BLaER1 treated with 17β-estradiol and CSF1 and Interleukin-3, amounts not matched to agents 10 nM and 100 nM (cell line): ENCODE results near the gene EXOC6B.

Source experiments
- H3K27ac ChIP-seq, 11 experiments: shearing (Covaris generic); formaldehyde crosslinking; 2 replicates each; pipeline ENCODE4 v1.8.1; 2022
- H3K27me3 ChIP-seq, 11 experiments: shearing (Covaris generic); formaldehyde crosslinking; 2 replicates each; pipeline ENCODE4 v1.8.1; 2022
- H3K36me3 ChIP-seq, 11 experiments: shearing (Covaris generic); formaldehyde crosslinking; 2 replicates each; pipeline ENCODE4 v1.8.1; 2022
- H3K4me1 ChIP-seq, 10 experiments: shearing (Covaris generic); formaldehyde crosslinking; 2 replicates each; pipeline ENCODE4 v1.8.1; 2022
- H3K4me2 ChIP-seq, 11 experiments: shearing (Covaris generic); formaldehyde crosslinking; 2 replicates each; pipeline ENCODE4 v1.8.1; 2022
- H3K4me3 ChIP-seq, 10 experiments: shearing (Covaris generic); formaldehyde crosslinking; 2 replicates each; pipeline ENCODE4 v1.8.1; 2022
- H3K9ac ChIP-seq, 11 experiments: shearing (Covaris generic); formaldehyde crosslinking; 2 replicates each; pipeline ENCODE4 v1.8.1; 2022
- H3K9me3 ChIP-seq, 11 experiments: shearing (Covaris generic); formaldehyde crosslinking; replicated peaks in 1 of 11; 2 replicates each; pipeline ENCODE4 v1.8.1; 2022
- H4K20me1 ChIP-seq, 11 experiments: shearing (Covaris generic); formaldehyde crosslinking; 2 replicates each; pipeline ENCODE4 v1.8.1; 2022
- Cebpa-rat ChIP-seq, 11 experiments: shearing (Covaris generic); IDR thresholded peaks; 2 replicates each; pipeline ENCODE4 v1.8.1; 2022

The EXOC6B gene

DNA sequence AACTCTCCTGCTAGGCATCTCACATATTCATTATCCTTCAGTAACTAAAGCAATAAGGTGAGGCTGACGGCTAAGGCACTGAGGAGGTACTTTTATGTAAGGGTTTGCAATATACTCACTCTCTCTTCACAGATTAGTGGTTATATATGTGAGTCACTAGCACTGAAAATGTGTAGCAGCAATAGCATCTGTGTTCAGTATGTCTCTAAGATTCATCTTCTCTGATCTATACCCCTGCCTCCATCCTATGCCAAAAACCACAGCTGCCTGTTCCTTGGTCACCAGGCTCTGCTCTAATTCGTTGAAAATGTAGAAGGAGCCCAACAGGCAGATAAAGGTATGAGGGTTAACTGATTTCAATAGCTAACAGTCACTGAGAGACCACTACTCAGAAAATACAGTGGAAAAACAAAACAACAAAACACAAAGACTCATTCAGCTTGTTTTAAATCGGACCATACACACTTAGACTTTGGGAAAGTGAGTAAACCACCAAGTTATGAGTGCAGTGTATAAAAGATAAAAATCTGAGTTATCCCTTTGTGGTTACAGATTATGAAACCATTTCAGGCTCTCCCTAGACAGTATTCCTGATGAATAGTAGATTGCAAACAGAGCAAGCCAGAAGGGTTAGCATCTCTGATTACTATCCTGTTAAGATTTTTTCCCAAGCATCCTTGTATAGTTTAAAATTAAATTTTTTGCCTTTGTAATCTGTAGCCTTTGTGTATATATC lies 602.8 kb downstream of the EXOC6B start:
- Histone ChIP-seq H4K20me1 (no peaks in the 10 kb centered on the region), H3K4me2 (no peak overlapping the region), H3K9me3 (no peaks in the 10 kb centered on the region), H3K4me3 (no peak overlapping the region), H3K27ac (no peak overlapping the region), H3K36me3 (no peaks in the 10 kb centered on the region), H3K27me3 (no peaks in the 10 kb centered on the region), H3K9ac (no peak overlapping the region), H3K4me1 (0 out of 20 replicates have a peak, but pooled peaks cover 0 to 3% (median 0%) of the 10 kb centered on the region in 10 experiments)
- TF ChIP-seq Cebpa-rat (IDR thresholded peaks at IDR 0.05) = no peak

- no peak overlapping the region for H3K4me3 ChIP-seq
- no peak for TF ChIP-seq Cebpa-rat (IDR thresholded peaks at IDR 0.05)
- 0 out of 20 replicates have a peak, but pooled peaks cover 0 to 3% (median 0%) of the 10 kb centered on the region in 10 experiments for H3K4me1 ChIP-seq
- no peaks in the 10 kb centered on the region for H4K20me1 ChIP-seq
- H3K27me3 ChIP-seq = no peaks in the 10 kb centered on the region
- H3K9me3 ChIP-seq = no peaks in the 10 kb centered on the region
- H3K9ac ChIP-seq = no peak overlapping the region
- H3K27ac ChIP-seq = no peak overlapping the region
- H3K4me2 ChIP-seq = no peak overlapping the region
- H3K36me3 ChIP-seq = no peaks in the 10 kb centered on the region
Observed at GRCh38 chr2:72220170-72220569, 605.7 kb downstream of the EXOC6B start.

DNA sequence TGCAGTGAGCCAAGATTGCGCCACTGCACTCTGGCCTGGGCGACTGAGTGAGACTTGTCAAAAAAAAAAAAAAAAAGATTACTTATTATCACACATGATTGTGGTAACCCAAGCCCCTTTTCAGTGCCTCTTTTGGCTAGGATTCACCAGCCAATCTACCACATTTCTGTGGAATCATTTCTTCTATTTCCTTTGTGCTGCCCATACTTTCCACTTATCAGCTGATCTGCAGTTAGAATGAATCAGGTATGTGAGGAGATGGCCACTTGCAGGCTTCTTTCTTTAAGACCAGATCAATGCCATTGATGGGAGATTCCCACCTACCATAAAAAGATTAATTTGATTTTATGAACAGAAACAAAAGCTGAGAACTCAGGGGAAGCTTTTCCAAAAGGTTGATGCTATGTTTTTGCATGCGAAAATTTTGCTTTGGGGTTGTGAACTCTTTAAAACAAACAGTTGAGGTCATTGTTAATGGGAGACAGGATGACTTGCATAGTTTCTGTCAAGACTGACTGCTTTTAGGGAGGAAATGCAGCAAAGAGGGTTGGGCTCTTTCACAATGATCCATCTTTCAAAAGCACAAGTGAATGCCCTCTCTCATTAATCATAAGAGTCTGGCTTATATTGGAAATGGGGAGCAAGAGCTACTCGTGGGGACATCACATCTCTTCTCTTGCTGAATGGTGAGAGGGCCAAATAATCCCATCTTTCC lies 611.2 kb downstream of the EXOC6B start:
- Histone ChIP-seq H3K4me1 (0 out of 20 replicates have a peak, but pooled peaks cover 0 to 3% (median 0%) of the 10 kb centered on the region in 10 experiments), H3K4me3 (no peak overlapping the region), H3K27ac (no peak overlapping the region), H3K4me2 (no peak overlapping the region), H3K9ac (no peak overlapping the region), H3K27me3 (no peaks in the 10 kb centered on the region), H3K36me3 (no peaks in the 10 kb centered on the region), H3K9me3 (no peaks in the 10 kb centered on the region), H4K20me1 (no peaks in the 10 kb centered on the region)
- TF ChIP-seq Cebpa-rat (IDR thresholded peaks at IDR 0.05) = no peak

- H3K4me2 ChIP-seq = no peak overlapping the region
- no peaks in the 10 kb centered on the region for H4K20me1 ChIP-seq
- no peaks in the 10 kb centered on the region for H3K27me3 ChIP-seq
- H3K4me3 ChIP-seq = no peak overlapping the region
- H3K27ac ChIP-seq = no peak overlapping the region
- TF ChIP-seq Cebpa-rat (IDR thresholded peaks at IDR 0.05) = no peak
- H3K9me3 ChIP-seq = no peaks in the 10 kb centered on the region
- H3K9ac ChIP-seq = no peak overlapping the region
- no peaks in the 10 kb centered on the region for H3K36me3 ChIP-seq
- H3K4me1 ChIP-seq = no peaks in the 10 kb centered on the region
Observed at GRCh38 chr2:72212486-72212855, 613.4 kb downstream of the EXOC6B start.

- no peak for TF ChIP-seq Cebpa-rat (IDR thresholded peaks at IDR 0.05)
- H3K9ac ChIP-seq = no peak overlapping the region
- no peaks in the 10 kb centered on the region for H3K36me3 ChIP-seq
Observed at GRCh38 chr2:72211777-72212485, 613.9 kb downstream of the EXOC6B start.

DNA sequence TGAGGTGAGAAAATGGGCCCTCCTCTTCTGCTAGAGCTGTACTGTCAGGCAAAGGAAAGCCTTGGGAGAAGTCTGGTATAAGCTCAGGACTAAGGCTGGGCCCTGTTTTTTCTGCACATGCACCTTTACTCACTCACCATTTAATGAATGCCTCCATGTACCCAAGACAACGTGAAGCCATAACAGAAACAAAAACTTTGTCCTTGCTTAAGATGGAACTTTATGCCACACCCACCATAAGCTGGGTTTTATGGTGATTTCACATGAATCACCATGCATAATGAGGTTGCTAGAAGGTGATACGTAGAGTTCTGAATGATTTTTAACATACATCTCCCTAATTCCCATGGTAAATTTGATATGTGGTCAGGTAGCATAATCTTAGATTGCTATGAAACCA lies 614.5 kb downstream of the EXOC6B start:
- Histone ChIP-seq H3K9me3 (no peaks in the 10 kb centered on the region), H3K4me2 (no peak overlapping the region), H3K4me3 (no peak overlapping the region), H4K20me1 (no peaks in the 10 kb centered on the region), H3K9ac (no peak overlapping the region), H3K27me3 (no peaks in the 10 kb centered on the region), H3K27ac (no peak overlapping the region), H3K4me1 (no peaks in the 10 kb centered on the region), H3K36me3 (no peaks in the 10 kb centered on the region)
- TF ChIP-seq Cebpa-rat (IDR thresholded peaks at IDR 0.05) = no peak

More at GRCh38 chr2:72211777-72212485, 613.9 kb downstream of the EXOC6B start:
- H3K27ac ChIP-seq = no peak overlapping the region
- H3K4me2 ChIP-seq = no peak overlapping the region
- H3K4me3 ChIP-seq = no peak overlapping the region
- H3K27me3 ChIP-seq = no peaks in the 10 kb centered on the region
- H3K4me1 ChIP-seq = no peaks in the 10 kb centered on the region
- H3K9me3 ChIP-seq = no peaks in the 10 kb centered on the region
- H4K20me1 ChIP-seq = no peaks in the 10 kb centered on the region

- no peak for TF ChIP-seq Cebpa-rat (IDR thresholded peaks at IDR 0.05)
- no peaks in the 10 kb centered on the region for H3K27me3 ChIP-seq
- peaks cover 0 to 4% (median 0%) of the 10 kb centered on the region in 10 experiments; a peak in 1 of 20 replicates for H3K4me1 ChIP-seq
- no peak overlapping the region for H3K27ac ChIP-seq
- no peak overlapping the region for H3K4me2 ChIP-seq
- no peaks in the 10 kb centered on the region for H3K9me3 ChIP-seq
- H3K36me3 ChIP-seq = no peaks in the 10 kb centered on the region
- no peak overlapping the region for H3K4me3 ChIP-seq
- no peaks in the 10 kb centered on the region for H4K20me1 ChIP-seq
- H3K9ac ChIP-seq = no peak overlapping the region
Observed at GRCh38 chr2:72210470-72210869, 615.4 kb downstream of the EXOC6B start.

DNA sequence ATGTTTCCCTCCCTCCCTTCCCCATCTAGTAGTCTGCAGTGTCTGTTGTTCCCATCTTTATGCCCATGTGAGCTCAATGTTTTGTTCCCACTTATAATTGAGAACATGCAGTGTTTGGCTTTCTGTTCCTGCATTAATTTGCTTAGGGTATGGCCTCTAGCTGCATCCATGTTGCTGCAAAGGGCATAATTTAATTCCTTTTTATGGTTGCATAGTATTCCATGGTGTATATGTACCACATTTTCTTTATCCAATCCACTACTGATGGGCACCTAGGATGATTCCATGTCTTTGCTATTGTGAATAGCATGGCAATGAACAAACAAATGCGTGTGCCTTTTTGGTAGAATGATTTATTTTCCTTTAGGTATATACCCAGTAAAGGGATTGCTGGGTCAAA lies 617.6 kb downstream of the EXOC6B start:
- Histone ChIP-seq H3K4me3 (no peak overlapping the region), H3K27ac (no peak overlapping the region), H3K9me3 (no peaks in the 10 kb centered on the region), H3K9ac (no peak overlapping the region), H3K36me3 (no peaks in the 10 kb centered on the region), H3K4me2 (no peak overlapping the region), H3K27me3 (no peaks in the 10 kb centered on the region), H4K20me1 (no peaks in the 10 kb centered on the region), H3K4me1 (peaks cover 0 to 14% (median 0%) of the 10 kb centered on the region in 10 experiments; a peak in 1 of 20 replicates)
- TF ChIP-seq Cebpa-rat (IDR thresholded peaks at IDR 0.05) = no peak

DNA sequence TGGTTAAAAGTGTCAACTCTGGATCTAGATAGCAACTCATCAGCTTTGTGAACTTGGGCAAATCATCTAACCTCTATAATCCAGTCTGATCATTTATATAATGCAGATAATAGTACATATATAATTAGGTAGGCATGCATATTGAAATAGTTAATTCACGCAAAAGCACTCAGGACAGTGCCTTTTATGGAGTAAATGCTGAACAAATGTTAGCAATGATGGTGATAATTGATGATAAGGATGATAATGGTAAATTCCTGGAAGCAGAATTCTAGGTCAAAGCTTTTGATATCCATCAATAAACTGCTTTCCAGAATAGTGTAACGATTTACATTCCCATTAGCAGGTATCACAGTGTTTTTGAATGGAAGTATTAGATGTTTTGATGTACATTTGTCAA lies 618.5 kb downstream of the EXOC6B start:
- no peak overlapping the region for H3K4me2 ChIP-seq
- no peaks in the 10 kb centered on the region for H3K9me3 ChIP-seq
- H3K4me3 ChIP-seq = no peak overlapping the region
- H3K4me1 ChIP-seq = peaks cover 0 to 14% (median 0%) of the 10 kb centered on the region in 10 experiments; a peak in 1 of 20 replicates
- no peaks in the 10 kb centered on the region for H3K27me3 ChIP-seq
- H3K9ac ChIP-seq = no peak overlapping the region
- TF ChIP-seq Cebpa-rat (IDR thresholded peaks at IDR 0.05) = no peak
- no peak overlapping the region for H3K27ac ChIP-seq
- H4K20me1 ChIP-seq = no peaks in the 10 kb centered on the region
- H3K36me3 ChIP-seq = no peaks in the 10 kb centered on the region
